ENCODE results near the gene CDV3.

- TF ChIP-seq CTCF (IDR thresholded peaks at IDR 0.05) (no peak), POLR2A (IDR thresholded peaks at IDR 0.05) (no peak), POLR2AphosphoS5 (IDR thresholded peaks at IDR 0.05) (no peak)
These were observed 41.5 kb upstream of the CDV3 start for GRCh38 chr3:133531981-133532380.
